GM19324 (cell line): Measurements from ENCODE around the gene PCCA.

ENCODE experiments used
- ATAC-seq: cut with Tn5 transposase; IDR thresholded peaks from one replicate; pipeline ENCODE4 v1.9.1; 2021; ENCODE audit warnings: mild to moderate bottlenecking, moderate library complexity; ENCODE audit not compliant: unreplicated experiment, low FRiP score

PCCA gene

DNA sequence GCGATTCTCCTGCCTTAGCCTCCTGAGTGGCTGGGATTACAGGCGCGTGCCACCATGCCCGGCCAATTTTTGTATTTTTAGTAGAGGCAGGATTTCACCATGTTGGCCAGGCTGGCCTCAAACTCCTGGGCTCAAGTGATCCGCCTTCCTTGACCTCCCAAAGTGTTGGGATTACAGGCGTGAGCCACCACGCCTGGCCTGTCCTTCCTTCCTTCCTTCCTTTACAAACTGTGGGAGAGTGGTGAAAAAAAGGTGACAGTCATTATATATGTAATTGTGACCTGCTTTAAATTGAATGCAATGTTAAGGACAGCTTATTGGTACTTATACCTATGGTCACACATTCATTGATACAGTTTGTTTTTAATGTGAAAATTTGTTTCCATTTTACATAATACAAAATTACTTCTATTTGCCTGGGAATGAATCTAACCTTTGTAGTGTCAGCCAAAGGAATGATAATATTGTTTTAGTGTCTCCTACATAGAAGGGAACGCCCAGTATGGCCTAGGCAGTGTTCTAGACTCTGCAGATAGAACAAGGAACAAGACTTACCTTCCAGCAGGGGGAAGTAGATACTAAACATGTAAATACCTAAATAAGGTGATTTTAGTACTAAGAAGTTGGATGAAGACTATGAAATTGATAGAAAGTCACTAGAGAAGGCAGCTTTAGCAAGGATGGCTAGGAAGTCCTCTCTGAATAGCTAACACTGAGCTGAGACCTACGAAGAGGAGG is 353.4 kb downstream of the PCCA start:
- ATAC-seq: no peak

DNA sequence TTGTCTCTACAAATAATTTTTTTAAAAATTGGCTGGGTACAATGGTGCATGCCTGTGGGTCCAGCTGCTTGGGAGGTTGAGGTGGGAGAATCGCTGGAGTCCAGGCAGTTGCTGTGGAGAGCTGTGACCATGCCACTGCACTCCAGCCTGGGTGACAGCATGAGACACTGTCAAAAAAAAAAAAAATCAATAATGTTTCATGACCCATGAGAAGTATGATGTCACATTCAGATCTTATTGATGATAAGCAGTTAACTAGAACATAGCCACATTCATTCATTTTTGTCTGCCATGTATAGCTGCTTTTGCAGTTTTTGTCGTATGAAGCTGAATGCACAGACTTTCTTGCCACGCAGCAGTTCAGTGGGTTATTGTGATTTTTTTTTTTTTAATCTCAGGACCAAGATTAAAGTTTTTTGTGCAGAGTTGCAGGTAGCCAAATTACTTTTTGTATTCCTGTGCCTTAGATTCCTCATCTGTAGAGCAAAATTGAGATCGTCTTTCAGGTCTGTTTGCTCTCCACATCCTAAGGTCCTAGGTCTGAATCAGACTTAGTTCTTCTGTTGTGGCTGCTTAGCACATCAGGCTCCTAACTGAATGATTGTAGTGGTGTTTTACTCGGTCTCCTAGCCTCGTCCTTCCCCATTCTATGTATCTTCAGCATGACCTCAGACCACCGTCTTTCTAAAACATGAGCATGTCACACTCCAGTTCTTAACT is 354.5 kb downstream of the PCCA start:
- ATAC-seq: no peak

GRCh38 chr13:100443998-100444328 is 355.1 kb downstream of the PCCA start:
- no peak for ATAC-seq

GRCh38 chr13:100447831-100448230 is 358.9 kb downstream of the PCCA start:
- ATAC-seq: no peak

- ATAC-seq: no peak
These were observed 363.0 kb downstream of the PCCA start for GRCh38 chr13:100451923-100452322.

- no peak for ATAC-seq
These were observed 366.0 kb downstream of the PCCA start for GRCh38 chr13:100454876-100455275.

DNA sequence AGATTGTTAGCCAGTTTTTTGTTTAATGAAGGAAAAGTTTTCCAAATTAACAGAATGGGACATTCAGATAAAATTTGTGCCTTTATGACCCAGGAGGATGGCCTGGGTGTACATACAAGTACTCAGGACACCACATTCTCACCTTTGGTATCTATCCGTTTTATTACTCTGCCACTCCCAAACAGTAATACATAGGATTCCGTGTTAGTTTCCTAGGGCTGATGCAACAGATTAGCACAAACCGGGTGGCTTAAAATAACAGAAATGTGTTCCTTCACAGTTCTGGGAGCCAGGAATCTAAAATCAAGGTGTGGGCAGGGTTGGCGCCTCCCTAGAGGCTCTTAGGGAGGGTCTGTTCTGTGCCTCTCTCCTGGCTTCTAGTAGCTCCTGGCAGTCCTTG is 369.8 kb downstream of the PCCA start:
- ATAC-seq: no peak

DNA sequence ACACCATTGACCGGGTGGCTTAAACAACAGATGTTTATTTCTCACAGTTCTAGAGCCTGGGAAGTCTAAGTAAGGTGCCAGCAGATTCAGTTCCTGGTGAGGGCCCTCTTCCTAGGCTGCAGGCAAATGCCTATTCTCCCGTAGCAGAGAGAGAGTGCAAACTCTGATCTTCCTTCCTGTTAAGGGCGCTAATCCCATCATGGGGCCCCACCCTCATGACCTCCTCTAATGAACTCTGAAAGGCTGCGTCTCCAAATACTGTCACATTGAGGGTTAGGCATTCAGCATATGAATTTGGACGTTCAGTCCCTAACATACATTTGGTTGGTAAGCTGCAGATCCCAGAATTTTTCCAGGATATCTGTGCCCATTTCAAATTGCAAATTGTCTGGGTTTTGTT is 370.9 kb downstream of the PCCA start:
- ATAC-seq: no peak

DNA sequence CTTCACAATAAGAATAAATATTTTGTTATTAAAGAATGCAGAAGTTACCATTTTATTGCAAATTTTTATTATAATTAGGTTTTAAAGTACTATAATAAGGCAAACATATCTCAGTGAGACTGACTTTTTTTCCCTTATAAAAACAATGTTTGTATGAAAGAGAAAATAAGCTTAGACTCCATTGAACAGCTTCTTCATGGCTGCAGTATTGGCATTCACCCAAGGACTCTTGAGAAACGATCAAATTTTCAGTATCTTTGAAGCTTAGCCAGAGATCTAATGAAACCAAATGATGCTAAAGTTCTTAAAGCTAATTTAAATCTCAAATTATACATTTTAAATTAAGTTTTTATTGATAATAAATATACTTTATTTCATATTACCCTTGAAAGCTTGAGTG is 371.4 kb downstream of the PCCA start:
- no peak for ATAC-seq

- ATAC-seq: no peak
These were observed 371.9 kb downstream of the PCCA start for GRCh38 chr13:100460791-100461190.

DNA sequence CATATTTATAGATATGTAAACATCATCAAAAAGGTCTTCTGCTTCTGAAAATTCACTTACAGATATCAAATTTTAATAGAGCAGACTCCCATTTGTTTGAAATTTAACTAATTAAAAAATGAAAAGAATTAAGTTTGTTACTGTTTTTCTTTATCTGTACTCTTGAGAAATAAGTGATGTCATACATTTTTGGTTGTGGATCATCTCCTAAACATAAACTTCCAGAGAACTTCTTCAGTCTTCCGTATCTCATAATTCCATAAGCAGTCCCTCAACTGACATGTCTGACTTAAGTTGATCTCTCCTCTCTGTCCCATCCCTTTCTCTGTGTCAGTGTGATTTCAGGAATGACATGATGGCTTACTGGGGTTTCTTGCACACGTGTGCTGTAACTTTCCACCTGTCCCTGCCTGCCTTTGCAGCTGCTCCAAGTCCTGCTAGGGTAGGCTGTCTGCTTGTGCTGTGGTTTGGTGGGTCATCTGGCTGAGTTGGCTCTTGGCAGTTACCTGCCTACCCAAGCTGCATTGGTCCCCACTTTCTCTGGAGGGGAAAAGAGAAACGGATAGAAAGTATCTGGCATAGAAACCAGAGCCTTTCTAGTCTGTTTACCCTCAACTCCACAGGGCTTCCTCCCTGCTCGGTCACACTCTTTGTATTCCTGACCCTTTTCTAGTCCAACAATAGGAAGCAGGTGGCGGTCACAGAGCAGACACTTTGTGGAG is 372.6 kb downstream of the PCCA start:
- ATAC-seq: no peak

- no peak for ATAC-seq
These were observed 375.1 kb downstream of the PCCA start for GRCh38 chr13:100464006-100464405.

DNA sequence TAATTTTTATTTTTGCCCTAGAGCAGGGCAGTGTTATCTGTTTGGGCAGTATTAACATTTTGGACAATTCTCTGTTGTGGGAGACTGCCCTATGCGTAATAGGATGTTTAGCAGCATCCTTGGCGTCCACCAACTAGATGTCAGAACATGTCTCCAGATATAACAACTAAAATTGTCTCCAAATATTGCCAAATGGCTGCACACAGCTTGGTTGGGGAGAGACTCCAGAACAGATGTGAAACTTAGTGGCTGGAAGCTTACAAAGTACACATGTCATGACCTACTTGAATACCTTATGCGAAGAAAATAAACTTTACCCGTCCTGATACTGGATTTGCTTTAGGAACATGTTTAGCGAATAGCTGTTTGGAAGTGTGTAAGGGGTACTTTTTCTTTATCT is 376.7 kb downstream of the PCCA start:
- ATAC-seq: no peak

DNA sequence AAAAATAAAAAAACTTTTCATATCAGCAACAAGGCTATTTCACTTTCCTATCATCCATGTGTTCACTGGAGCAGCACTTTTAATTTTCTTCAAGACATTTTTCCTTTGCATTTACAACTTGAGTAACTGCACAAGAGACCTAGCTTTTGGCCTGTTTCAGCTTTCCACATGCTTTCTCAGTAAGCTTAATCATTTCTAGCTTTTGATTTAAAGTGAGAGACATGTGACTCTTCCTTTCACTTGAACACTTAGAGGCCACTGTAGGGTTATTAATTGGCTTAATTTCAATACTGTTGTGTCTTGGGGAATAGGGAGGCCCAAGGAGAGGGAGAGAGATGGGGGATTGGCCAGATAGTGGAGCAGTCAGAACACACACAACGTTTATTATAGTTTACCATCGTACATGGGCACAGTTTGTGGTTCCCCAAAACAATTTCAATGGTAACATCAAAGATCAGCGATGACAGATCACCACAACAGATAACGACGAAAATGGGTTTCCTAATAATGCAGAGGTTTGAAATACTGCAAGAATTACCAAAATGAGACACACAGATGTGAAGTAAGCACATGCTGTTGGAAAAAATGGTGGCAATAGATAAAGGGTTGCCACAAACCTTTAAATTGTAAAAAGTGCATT is 382.1 kb downstream of the PCCA start:
- no peak for ATAC-seq

- ATAC-seq: no peak
These were observed 384.2 kb downstream of the PCCA start for GRCh38 chr13:100473087-100473486.

- ATAC-seq: no peak
These were observed 384.7 kb downstream of the PCCA start for GRCh38 chr13:100473501-100474044.

DNA sequence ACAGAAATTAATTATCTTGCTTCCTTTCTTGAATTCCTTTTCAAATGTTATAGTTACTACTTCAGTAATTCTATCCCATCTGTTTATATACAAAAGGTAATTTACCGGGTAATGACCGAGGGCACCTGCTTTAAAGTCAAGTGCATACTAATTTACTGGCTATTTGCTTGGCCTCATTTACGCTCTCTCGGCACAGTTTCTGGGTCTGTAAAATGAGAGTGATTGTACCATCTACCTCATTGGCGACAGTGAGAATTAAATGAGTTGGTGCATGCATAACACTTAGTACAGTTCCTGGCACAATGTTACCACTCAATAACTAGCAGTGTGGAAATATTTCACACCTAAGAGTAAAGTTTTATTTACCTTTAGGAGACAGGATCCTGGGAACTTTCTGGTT is 388.1 kb downstream of the PCCA start:
- no peak for ATAC-seq

- ATAC-seq: no peak
These were observed 389.4 kb downstream of the PCCA start for GRCh38 chr13:100478107-100478809.

GRCh38 chr13:100480676-100481075 is 391.8 kb downstream of the PCCA start:
- no peak for ATAC-seq

DNA sequence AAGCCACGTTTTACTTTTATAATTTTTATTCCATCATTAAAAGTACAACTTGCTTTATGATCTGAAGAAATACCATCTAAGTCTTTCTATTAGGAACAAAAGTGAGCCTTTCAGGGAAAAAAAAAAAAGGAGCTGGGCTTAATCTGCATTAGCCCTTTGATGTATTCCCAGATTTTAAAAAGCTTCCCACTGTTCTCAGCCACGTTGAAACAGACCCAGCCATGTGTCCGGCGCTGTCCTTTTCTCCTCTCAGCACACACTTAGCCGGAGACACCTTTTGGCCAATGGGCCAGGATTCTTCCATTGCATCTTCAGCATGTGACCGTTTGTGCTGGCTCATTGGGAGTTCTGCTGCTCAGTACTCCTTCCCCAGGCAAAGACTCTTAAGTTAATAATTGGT is 394.2 kb downstream of the PCCA start:
- ATAC-seq: no peak
